ENCODE results near the gene GRAMD1A.
A peak's percentile ranks its signal among the peaks of the same experiment; 100 is the strongest.

The GRAMD1A gene

GRCh38 chr19:35056513-35057063, 56.5 kb downstream of the GRAMD1A start:
- DNase-seq, result no peak

GRCh38 chr19:35058370-35058769, 58.2 kb downstream of the GRAMD1A start:
- no peak for DNase-seq

- DNase-seq, result no peak
Observed at GRCh38 chr19:35059006-35059798, 59.1 kb downstream of the GRAMD1A start.

- DNase-seq, result no peak
Observed at GRCh38 chr19:35059799-35060091, 59.6 kb downstream of the GRAMD1A start.

GRCh38 chr19:35060160-35060855, 60.2 kb downstream of the GRAMD1A start:
- no peak for DNase-seq

- DNase-seq, result no peak
Observed at GRCh38 chr19:35061583-35062373, 61.7 kb downstream of the GRAMD1A start.

GRCh38 chr19:35062942-35063341, 62.8 kb downstream of the GRAMD1A start:
- DNase-seq, result no peak

GRCh38 chr19:35063940-35064818, 64.1 kb downstream of the GRAMD1A start:
- DNase-seq, result peak in 1 of 4 experiments; percentile 10

- DNase-seq, result no peak
Observed at GRCh38 chr19:35065574-35065973, 65.5 kb downstream of the GRAMD1A start.

- no peak for DNase-seq
Observed at GRCh38 chr19:35066121-35066520, 66.0 kb downstream of the GRAMD1A start.

GRCh38 chr19:35066691-35067563, 66.8 kb downstream of the GRAMD1A start:
- peak; percentile 89 to 96 (median 92) for DNase-seq

- DNase-seq, result no peak
Observed at GRCh38 chr19:35068941-35069634, 69.0 kb downstream of the GRAMD1A start.

- no peak for DNase-seq
Observed at GRCh38 chr19:35069696-35070095, 69.6 kb downstream of the GRAMD1A start.

GRCh38 chr19:35070471-35070870, 70.3 kb downstream of the GRAMD1A start:
- DNase-seq, result no peak

GRCh38 chr19:35073516-35073915, 73.4 kb downstream of the GRAMD1A start:
- no peak for DNase-seq

GRCh38 chr19:35073941-35074340, 73.8 kb downstream of the GRAMD1A start:
- no peak for DNase-seq

GRCh38 chr19:35074426-35075201, 74.5 kb downstream of the GRAMD1A start:
- DNase-seq, result no peak

- DNase-seq, result no peak
Observed at GRCh38 chr19:35075202-35076025, 75.3 kb downstream of the GRAMD1A start.

- no peak for DNase-seq
Observed at GRCh38 chr19:35076026-35076370, 75.9 kb downstream of the GRAMD1A start.
